ENCODE results near the gene PIK3C2G.

PIK3C2G gene

GRCh38 chr12:18275981-18276380, 14.7 kb downstream of the PIK3C2G start:
- no peak for DNase-seq

- DNase-seq: no peak
Observed at GRCh38 chr12:18277196-18277595, 15.9 kb downstream of the PIK3C2G start.

GRCh38 chr12:18280728-18281127, 19.4 kb downstream of the PIK3C2G start:
- DNase-seq: no peak

GRCh38 chr12:18281941-18282340, 20.6 kb downstream of the PIK3C2G start:
- no peak for DNase-seq

GRCh38 chr12:18283831-18284230, 22.5 kb downstream of the PIK3C2G start:
- DNase-seq: no peak

GRCh38 chr12:18284386-18284785, 23.1 kb downstream of the PIK3C2G start:
- DNase-seq: no peak

- no peak for DNase-seq
Observed at GRCh38 chr12:18285161-18285560, 23.8 kb downstream of the PIK3C2G start.

GRCh38 chr12:18290386-18290785, 29.1 kb downstream of the PIK3C2G start:
- no peak for DNase-seq

GRCh38 chr12:18294889-18295288, 33.6 kb downstream of the PIK3C2G start:
- no peak for DNase-seq

GRCh38 chr12:18296201-18296908, 35.0 kb downstream of the PIK3C2G start:
- DNase-seq: no peak

- DNase-seq: no peak
Observed at GRCh38 chr12:18296909-18297280, 35.6 kb downstream of the PIK3C2G start.

GRCh38 chr12:18297902-18298301, 36.6 kb downstream of the PIK3C2G start:
- no peak for DNase-seq

GRCh38 chr12:18302809-18303430, 41.6 kb downstream of the PIK3C2G start:
- DNase-seq: no peak

- no peak for DNase-seq
Observed at GRCh38 chr12:18304609-18305008, 43.3 kb downstream of the PIK3C2G start.

GRCh38 chr12:18306311-18306710, 45.0 kb downstream of the PIK3C2G start:
- DNase-seq: no peak

- DNase-seq: no peak
Observed at GRCh38 chr12:18313306-18313705, 52.0 kb downstream of the PIK3C2G start.

- DNase-seq: no peak
Observed at GRCh38 chr12:18320036-18320617, 58.8 kb downstream of the PIK3C2G start.

GRCh38 chr12:18320976-18321375, 59.7 kb downstream of the PIK3C2G start:
- DNase-seq: no peak

- DNase-seq: no peak
Observed at GRCh38 chr12:18323159-18323558, 61.8 kb downstream of the PIK3C2G start.

- no peak for DNase-seq
Observed at GRCh38 chr12:18327036-18327435, 65.7 kb downstream of the PIK3C2G start.

GRCh38 chr12:18332173-18332572, 70.9 kb downstream of the PIK3C2G start:
- no peak for DNase-seq

GRCh38 chr12:18339633-18340032, 78.3 kb downstream of the PIK3C2G start:
- no peak for DNase-seq

- no peak for DNase-seq
Observed at GRCh38 chr12:18340186-18340585, 78.9 kb downstream of the PIK3C2G start.

- no peak for DNase-seq
Observed at GRCh38 chr12:18340786-18341185, 79.5 kb downstream of the PIK3C2G start.

Measured in right forelimb (tissue), 1 donor.